DND-41 (cell line): ENCODE data around the gene DNAH17.

Experiments used
- ATAC-seq: fragments of 200-7000 bp; cut with Tn5 transposase; 3 replicates; pipeline ENCODE4 v1.9.1; 2021; ENCODE audit warnings: low read depth; ENCODE audit not compliant: insufficient read depth
- DNase-seq: peaks from one replicate; pipeline ENCODE4 v3.0.0-alpha.2; 2020
- H2AFZ ChIP-seq: 2 replicates; pipeline ENCODE4 v1.6.0; 2012; ENCODE audit warnings: low read depth, low read length
- H3K27ac ChIP-seq: 2 replicates; pipeline ENCODE4 v1.5.1; 2012; ENCODE audit warnings: low read length, inconsistent platforms
- H3K27me3 ChIP-seq: fragments of 200-600 bp; sonication (generic); 2 replicates; pipeline ENCODE4 v1.6.0; 2012; ENCODE audit warnings: low read length, mild to moderate bottlenecking, inconsistent platforms; ENCODE audit not compliant: insufficient read depth, poor library complexity
- H3K36me3 ChIP-seq: 2 replicates; pipeline ENCODE4 v1.5.1; 2012; ENCODE audit warnings: low read length, inconsistent platforms; ENCODE audit not compliant: insufficient read depth
- H3K4me1 ChIP-seq: 2 replicates; pipeline ENCODE4 v1.5.1; 2012; ENCODE audit warnings: mild to moderate bottlenecking, low read length; ENCODE audit not compliant: insufficient read depth
- H3K4me2 ChIP-seq: 2 replicates; pipeline ENCODE4 v1.6.0; 2012; ENCODE audit warnings: mild to moderate bottlenecking, moderate library complexity, low read length, inconsistent platforms; ENCODE audit not compliant: insufficient read depth
- H3K4me3 ChIP-seq, 2 experiments: fragments of 200-600 bp in 1 of 2; shearing (Covaris generic) in 1 of 2; 2 replicates each; pipeline ENCODE4 v1.5.1; 2012 to 2016; ENCODE audit warnings: inconsistent platforms in 2 of 2, low read length in 2 of 2, mild to moderate bottlenecking in 2 of 2, low read depth in 1 of 2, moderate library complexity in 1 of 2
- H3K79me2 ChIP-seq: 2 replicates; pipeline ENCODE4 v1.6.0; 2012; ENCODE audit warnings: low read length, inconsistent platforms; ENCODE audit not compliant: insufficient read depth
- H3K9ac ChIP-seq: 2 replicates; pipeline ENCODE4 v1.6.0; 2012; ENCODE audit warnings: low read depth, mild to moderate bottlenecking, inconsistent platforms, low read length, moderate library complexity
- H3K9me3 ChIP-seq: 2 replicates; pipeline ENCODE4 v1.5.1; 2012; ENCODE audit warnings: low read length, moderate library complexity, mild to moderate bottlenecking, inconsistent platforms; ENCODE audit not compliant: insufficient read depth, severe bottlenecking
- H4K20me1 ChIP-seq: 2 replicates; pipeline ENCODE4 v1.6.0; 2012; ENCODE audit warnings: low read length; ENCODE audit not compliant: insufficient read depth
- CTCF ChIP-seq: IDR thresholded peaks from 2 replicates; pipeline ENCODE4 v1.5.1; 2012; ENCODE audit warnings: borderline replicate concordance, low read length, moderate library complexity, mild to moderate bottlenecking; ENCODE audit not compliant: poor library complexity, severe bottlenecking; ENCODE audit errors: extremely low read depth
- EZH2 ChIP-seq: IDR thresholded peaks from 3 replicates; pipeline ENCODE4 v1.6.1; 2012; ENCODE audit warnings: borderline replicate concordance, low read depth, mild to moderate bottlenecking, moderate library complexity, low read length, inconsistent platforms; ENCODE audit not compliant: severe bottlenecking

The DNAH17 gene

GRCh38 chr17:78576389-78577112 lies 645 bp downstream of the DNAH17 start:
- Histone ChIP-seq H3K4me2 (no peak overlapping the region), H2AFZ (no peak overlapping the region), H3K27ac (no peak overlapping the region), H3K36me3 (no peaks in the 10 kb centered on the region), H3K9me3 (no peaks in the 10 kb centered on the region), H3K79me2 (no peaks in the 10 kb centered on the region), H3K27me3 (peaks cover 3% of the 10 kb centered on the region), H4K20me1 (no peaks in the 10 kb centered on the region), H3K9ac (no peak overlapping the region), H3K4me1 (no peaks in the 10 kb centered on the region), H3K4me3 (no peak overlapping the region)
- TF ChIP-seq EZH2 (no peak), CTCF (no peak)
- ATAC-seq (no peak), DNase-seq (no peak)

- DNase-seq (no peak), ATAC-seq (no peak)
- no peak overlapping the region for H2AFZ ChIP-seq
- no peaks in the 10 kb centered on the region for H4K20me1 ChIP-seq
- no peaks in the 10 kb centered on the region for H3K4me1 ChIP-seq
- no peak overlapping the region for H3K9ac ChIP-seq
- no peaks in the 10 kb centered on the region for H3K79me2 ChIP-seq
- H3K4me2 ChIP-seq = no peak overlapping the region
- H3K27me3 ChIP-seq = peaks cover 2% of the 10 kb centered on the region
- no peaks in the 10 kb centered on the region for H3K9me3 ChIP-seq
- no peak for TF ChIP-seq CTCF
- no peak for TF ChIP-seq EZH2
- no peaks in the 10 kb centered on the region for H3K36me3 ChIP-seq
- no peak overlapping the region for H3K27ac ChIP-seq
- no peak overlapping the region for H3K4me3 ChIP-seq
Observed at GRCh38 chr17:78575899-78576298, 1.3 kb downstream of the DNAH17 start.

- Histone ChIP-seq H3K4me3 (no peak overlapping the region), H3K9ac (no peak overlapping the region), H3K79me2 (no peaks in the 10 kb centered on the region), H3K9me3 (no peaks in the 10 kb centered on the region), H3K4me2 (no peak overlapping the region), H3K36me3 (no peaks in the 10 kb centered on the region), H3K27ac (no peak overlapping the region), H3K4me1 (no peaks in the 10 kb centered on the region), H2AFZ (no peak overlapping the region), H4K20me1 (no peaks in the 10 kb centered on the region), H3K27me3 (no peaks in the 10 kb centered on the region)
- ATAC-seq (no peak), DNase-seq (no peak)
- TF ChIP-seq CTCF = no peak
- no peak for TF ChIP-seq EZH2
Observed at GRCh38 chr17:78575340-78575739, 1.9 kb downstream of the DNAH17 start.
